BLaER1 treated with 17β-estradiol and CSF1 and Interleukin-3, amounts not matched to agents 10 nM and 100 nM (cell line): ENCODE measurements around the gene QSOX2.
A peak's percentile ranks its signal among the peaks of the same experiment; 100 is the strongest.

Experiments used
- H3K27ac ChIP-seq, 11 experiments: shearing (Covaris generic); formaldehyde crosslinking; 2 replicates each; pipeline ENCODE4 v1.8.1; 2022
- H3K27me3 ChIP-seq, 11 experiments: shearing (Covaris generic); formaldehyde crosslinking; 2 replicates each; pipeline ENCODE4 v1.8.1; 2022
- H3K36me3 ChIP-seq, 11 experiments: shearing (Covaris generic); formaldehyde crosslinking; 2 replicates each; pipeline ENCODE4 v1.8.1; 2022
- H3K4me1 ChIP-seq, 10 experiments: shearing (Covaris generic); formaldehyde crosslinking; 2 replicates each; pipeline ENCODE4 v1.8.1; 2022
- H3K4me2 ChIP-seq, 11 experiments: shearing (Covaris generic); formaldehyde crosslinking; 2 replicates each; pipeline ENCODE4 v1.8.1; 2022
- H3K4me3 ChIP-seq, 10 experiments: shearing (Covaris generic); formaldehyde crosslinking; 2 replicates each; pipeline ENCODE4 v1.8.1; 2022
- H3K9ac ChIP-seq, 11 experiments: shearing (Covaris generic); formaldehyde crosslinking; 2 replicates each; pipeline ENCODE4 v1.8.1; 2022
- H3K9me3 ChIP-seq, 11 experiments: shearing (Covaris generic); formaldehyde crosslinking; replicated peaks in 1 of 11; 2 replicates each; pipeline ENCODE4 v1.8.1; 2022
- H4K20me1 ChIP-seq, 11 experiments: shearing (Covaris generic); formaldehyde crosslinking; 2 replicates each; pipeline ENCODE4 v1.8.1; 2022
- Cebpa-rat ChIP-seq, 11 experiments: shearing (Covaris generic); IDR thresholded peaks; 2 replicates each; pipeline ENCODE4 v1.8.1; 2022

QSOX2 gene

GRCh38 chr9:136258786-136259516 lies 13.3 kb upstream of the QSOX2 start:
- peak overlapping the region; percentile 46 to 71 (median 63) for H3K4me3 ChIP-seq
- peaks cover 67 to 98% (median 91%) of the 10 kb centered on the region in 10 experiments for H3K4me1 ChIP-seq
- H3K36me3 ChIP-seq, result no peaks in the 10 kb centered on the region
- peak overlapping the region in 9 of 11 experiments; percentile 44 to 83 (median 77); a peak in 19 of 22 replicates for H3K27ac ChIP-seq
- peak overlapping the region; percentile 48 to 81 (median 69); a peak in 19 of 22 replicates for H3K9ac ChIP-seq
- TF ChIP-seq Cebpa-rat (IDR thresholded peaks at IDR 0.05), result no peak
- H4K20me1 ChIP-seq, result peaks cover 0 to 11% (median 0%) of the 10 kb centered on the region in 11 experiments; a peak in 2 of 22 replicates
- H3K4me2 ChIP-seq, result peak overlapping the region; percentile 92 to 100 (median 97)
- H3K9me3 ChIP-seq, result no peaks in the 10 kb centered on the region
- H3K27me3 ChIP-seq, result peaks cover 0 to 36% (median 0%) of the 10 kb centered on the region in 11 experiments; a peak in 7 of 22 replicates

DNA sequence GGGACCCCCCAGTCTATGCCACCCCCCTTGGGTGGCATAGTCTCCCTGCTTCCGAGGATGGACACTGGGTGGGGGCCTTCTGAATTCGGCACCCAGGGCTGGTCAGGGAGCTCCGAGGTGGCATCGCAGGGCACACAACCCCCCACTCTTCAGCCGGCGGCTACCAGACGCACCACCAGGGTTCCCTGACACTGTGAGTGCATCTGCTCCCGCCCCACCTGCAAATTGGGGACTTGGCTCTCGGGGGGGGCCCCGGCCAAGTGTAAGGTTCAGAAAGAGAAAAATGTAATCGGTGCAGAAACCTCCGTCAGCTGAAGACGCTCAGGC lies 12.7 kb upstream of the QSOX2 start:
- no peaks in the 10 kb centered on the region for H3K9me3 ChIP-seq
- peak overlapping the region; percentile 48 to 81 (median 69) for H3K9ac ChIP-seq
- TF ChIP-seq Cebpa-rat (IDR thresholded peaks at IDR 0.05), result no peak
- peaks cover 61 to 91% (median 84%) of the 10 kb centered on the region in 10 experiments for H3K4me1 ChIP-seq
- peaks cover 0 to 30% (median 0%) of the 10 kb centered on the region in 11 experiments; a peak in 7 of 22 replicates for H3K27me3 ChIP-seq
- H3K4me3 ChIP-seq, result peak overlapping the region; percentile 46 to 71 (median 63)
- H4K20me1 ChIP-seq, result peaks cover 0 to 11% (median 0%) of the 10 kb centered on the region in 11 experiments; a peak in 2 of 22 replicates
- H3K27ac ChIP-seq, result peak overlapping the region; percentile 16 to 83 (median 76); a peak in 21 of 22 replicates
- no peaks in the 10 kb centered on the region for H3K36me3 ChIP-seq
- H3K4me2 ChIP-seq, result peak overlapping the region; percentile 92 to 100 (median 97)

GRCh38 chr9:136257381-136258298 lies 12.0 kb upstream of the QSOX2 start:
- TF ChIP-seq Cebpa-rat (IDR thresholded peaks at IDR 0.05), result no peak
- Histone ChIP-seq H3K4me2 (peak overlapping the region; percentile 92 to 100 (median 97)), H3K36me3 (no peaks in the 10 kb centered on the region), H3K9ac (peak overlapping the region; percentile 48 to 81 (median 69)), H3K4me3 (peak overlapping the region; percentile 46 to 71 (median 63)), H3K27ac (peak overlapping the region; percentile 16 to 83 (median 76); a peak in 21 of 22 replicates), H3K27me3 (peaks cover 0 to 28% (median 0%) of the 10 kb centered on the region in 11 experiments; a peak in 7 of 22 replicates), H3K4me1 (peaks cover 61 to 87% (median 82%) of the 10 kb centered on the region in 10 experiments), H3K9me3 (no peaks in the 10 kb centered on the region), H4K20me1 (peaks cover 0 to 11% (median 0%) of the 10 kb centered on the region in 11 experiments; a peak in 2 of 22 replicates)

DNA sequence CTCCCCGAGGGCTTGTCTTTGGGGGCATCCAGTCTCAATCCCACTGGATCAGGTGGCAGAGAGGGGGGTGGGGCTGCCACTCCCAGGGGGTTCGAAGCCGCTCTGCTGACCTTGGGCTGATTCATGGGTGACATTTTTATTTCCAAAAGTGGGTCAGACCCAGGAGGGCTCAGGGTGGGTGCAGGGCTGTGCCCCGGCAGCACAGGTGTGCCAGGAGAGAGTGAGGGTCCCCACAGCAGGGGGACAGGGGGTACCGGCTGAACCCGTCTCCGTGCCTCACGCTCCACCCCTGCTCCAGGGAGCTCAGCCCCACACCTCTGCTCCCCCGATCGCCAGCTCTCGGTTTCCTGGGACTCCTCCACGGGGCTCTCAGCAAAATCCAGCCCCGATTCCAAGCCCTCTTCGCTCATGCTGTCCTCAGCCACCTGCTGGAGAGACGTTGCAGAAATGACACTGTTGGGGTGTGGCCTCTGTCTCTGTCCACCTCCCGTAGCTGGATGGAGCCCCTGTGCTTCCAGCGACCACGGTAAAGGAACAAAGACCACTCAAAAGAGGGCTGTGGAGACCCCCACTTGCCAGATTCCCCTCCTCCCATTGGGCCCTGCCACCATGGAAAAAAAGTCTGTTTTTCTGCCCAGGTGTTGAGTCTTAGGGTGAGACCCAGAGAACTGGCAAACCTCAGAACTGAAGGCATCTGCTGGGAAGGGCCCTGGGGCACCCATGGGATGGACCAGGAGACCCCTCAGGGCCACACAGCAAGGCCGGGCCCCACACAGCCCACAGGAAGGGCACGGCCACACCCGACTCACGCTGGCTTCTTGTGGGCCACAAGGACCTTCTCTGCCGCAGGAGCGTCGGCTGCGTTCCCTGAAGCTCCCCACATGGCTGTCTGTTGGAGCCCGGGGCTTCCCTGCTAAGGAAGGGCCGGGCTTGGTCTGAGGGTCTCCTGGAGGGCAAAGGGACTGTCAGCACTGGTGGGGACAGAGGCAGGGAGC lies 10.6 kb upstream of the QSOX2 start:
- no peak for TF ChIP-seq Cebpa-rat (IDR thresholded peaks at IDR 0.05)
- H4K20me1 ChIP-seq, result 0 out of 22 replicates have a peak, but pooled peaks cover 0 to under 1% (median 0%) of the 10 kb centered on the region in 11 experiments
- H3K27ac ChIP-seq, result 0 out of 22 replicates have a peak overlapping the region, but pooled peaks of 2 of the 11 experiments have one; percentile 4 to 11
- H3K4me3 ChIP-seq, result no peak overlapping the region
- peaks cover 66 to 87% (median 82%) of the 10 kb centered on the region in 10 experiments for H3K4me1 ChIP-seq
- H3K9me3 ChIP-seq, result no peaks in the 10 kb centered on the region
- H3K9ac ChIP-seq, result peak overlapping the region in 3 of 11 experiments; percentile 1 to 30 (median 22); a peak in 3 of 22 replicates
- peaks cover 0 to 14% (median 0%) of the 10 kb centered on the region in 11 experiments; a peak in 7 of 22 replicates for H3K27me3 ChIP-seq
- no peaks in the 10 kb centered on the region for H3K36me3 ChIP-seq
- H3K4me2 ChIP-seq, result peak overlapping the region; percentile 3 to 100 (median 95); a peak in 21 of 22 replicates

DNA sequence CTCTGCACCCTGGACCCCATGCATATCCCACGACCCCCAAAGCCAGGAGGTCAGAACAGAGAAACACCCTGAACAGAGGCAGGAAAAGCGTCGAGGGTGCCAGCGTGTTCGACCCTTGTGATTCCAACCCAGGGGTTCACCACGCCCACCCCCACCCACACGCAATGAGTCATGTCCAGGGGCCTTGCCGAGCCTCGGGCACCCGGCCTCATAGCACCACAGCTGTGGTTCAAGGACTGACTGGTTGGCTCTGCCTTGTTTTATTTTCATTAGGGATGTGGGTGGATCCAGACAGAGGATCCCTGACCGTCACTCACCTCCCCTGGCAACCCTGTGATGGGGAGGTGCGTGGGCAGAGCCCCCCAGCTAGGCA lies 9.5 kb upstream of the QSOX2 start:
- Histone ChIP-seq H3K9ac (peak overlapping the region in 1 of 11 experiments; percentile 30; a peak in 1 of 22 replicates), H3K4me1 (peaks cover 61 to 87% (median 82%) of the 10 kb centered on the region in 10 experiments), H3K4me2 (peak overlapping the region in 8 of 11 experiments; percentile 35 to 100 (median 60); a peak in 12 of 22 replicates), H3K4me3 (no peak overlapping the region), H3K27me3 (peaks cover 0 to 4% (median 0%) of the 10 kb centered on the region in 11 experiments; a peak in 3 of 22 replicates), H3K9me3 (no peaks in the 10 kb centered on the region), H3K27ac (0 out of 22 replicates have a peak overlapping the region, but pooled peaks of 1 of the 11 experiments have one; percentile 12), H4K20me1 (0 out of 22 replicates have a peak, but pooled peaks cover 0 to 8% (median 0%) of the 10 kb centered on the region in 11 experiments), H3K36me3 (no peaks in the 10 kb centered on the region)
- TF ChIP-seq Cebpa-rat (IDR thresholded peaks at IDR 0.05), result no peak

GRCh38 chr9:136254381-136255165 lies 9.0 kb upstream of the QSOX2 start:
- TF ChIP-seq Cebpa-rat (IDR thresholded peaks at IDR 0.05), result no peak
- H3K27ac ChIP-seq, result 0 out of 22 replicates have a peak overlapping the region, but pooled peaks of 1 of the 11 experiments have one; percentile 12
- H3K9ac ChIP-seq, result 0 out of 22 replicates have a peak overlapping the region, but pooled peaks of 1 of the 11 experiments have one; percentile 12
- peaks cover 55 to 83% (median 76%) of the 10 kb centered on the region in 10 experiments for H3K4me1 ChIP-seq
- H3K27me3 ChIP-seq, result no peaks in the 10 kb centered on the region
- H3K36me3 ChIP-seq, result no peaks in the 10 kb centered on the region
- H3K4me3 ChIP-seq, result no peak overlapping the region
- 0 out of 22 replicates have a peak, but pooled peaks cover 0 to 8% (median 0%) of the 10 kb centered on the region in 11 experiments for H4K20me1 ChIP-seq
- peak overlapping the region in 5 of 11 experiments; percentile 35 to 99 (median 58); a peak in 10 of 22 replicates for H3K4me2 ChIP-seq
- H3K9me3 ChIP-seq, result no peaks in the 10 kb centered on the region
